Stimulated activated CD4-positive, alpha-beta T cell treated with anti-CD3 and anti-CD28 coated beads, Interleukin-4, amount 100 ng/mL, for 1 hour (primary cell): ENCODE results near the gene TAAR1.
"Not testable (repeated sequence)": the region's sequence is repeated elsewhere in the genome, so short reads cannot be mapped to it uniquely, and the experiment has no call there.

Experiments used
- DNase-seq: peaks from one replicate; pipeline ENCODE4 v3.0.0-alpha.2; 2020

TAAR1 gene

GRCh38 chr6:132659082-132659481 is at the start of gene TAAR1:
Gene TAAR1 (minus strand): TSS chr6:132659182. CDS start chr6:132646003, 13,179 bp downstream.
- no peak for DNase-seq

GRCh38 chr6:132708771-132709170 is 49.8 kb upstream of the TAAR1 start:
- DNase-seq = no peak

GRCh38 chr6:132708002-132708401 is 49.0 kb upstream of the TAAR1 start:
- no peak for DNase-seq

DNA sequence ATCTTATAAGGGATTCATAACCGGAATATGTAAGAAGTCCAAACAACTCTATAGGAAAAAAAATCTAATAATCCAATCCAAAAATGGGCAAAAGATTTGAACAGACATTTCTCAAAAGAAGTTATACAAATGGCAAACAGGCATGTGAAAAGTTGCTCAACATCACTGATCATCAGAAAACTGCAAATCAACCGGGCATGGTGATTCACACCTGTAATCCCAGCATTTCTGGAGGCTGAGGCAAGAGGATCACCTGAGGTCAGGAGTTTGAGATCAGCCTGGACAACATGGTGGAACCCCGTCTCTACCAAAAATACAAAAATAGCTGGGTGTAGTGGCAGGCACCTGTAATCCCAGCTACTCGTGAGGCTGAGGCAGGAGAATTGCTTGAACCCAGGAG is 47.8 kb upstream of the TAAR1 start:
- DNase-seq = not testable (repeated sequence)

- DNase-seq = no peak
Observed at GRCh38 chr6:132703936-132704335, 45.0 kb upstream of the TAAR1 start.

- no peak for DNase-seq
Observed at GRCh38 chr6:132698608-132699007, 39.6 kb upstream of the TAAR1 start.

GRCh38 chr6:132695773-132696172 is 36.8 kb upstream of the TAAR1 start:
- DNase-seq = no peak

- DNase-seq = no peak
Observed at GRCh38 chr6:132693478-132693877, 34.5 kb upstream of the TAAR1 start.

GRCh38 chr6:132690678-132691077 is 31.7 kb upstream of the TAAR1 start:
- no peak for DNase-seq

DNA sequence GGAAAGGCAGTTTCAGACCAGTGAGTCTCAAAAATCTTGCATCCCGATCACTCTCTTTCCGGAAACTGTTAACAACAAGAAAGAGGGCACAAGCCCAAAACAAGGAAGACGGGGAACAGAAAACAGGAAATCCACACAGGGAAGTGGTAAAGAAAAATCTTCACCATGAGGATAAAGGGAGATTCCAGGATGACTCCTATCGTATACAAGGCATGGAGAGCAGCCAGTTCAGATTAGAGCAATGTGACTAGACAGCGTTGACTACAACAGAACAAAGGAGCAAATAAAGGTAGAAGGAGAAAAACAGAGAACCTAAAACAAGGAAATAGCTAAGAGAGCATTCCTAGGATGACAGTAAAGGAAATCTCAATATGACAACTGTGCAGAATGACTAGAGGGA is 28.3 kb upstream of the TAAR1 start:
- DNase-seq = no peak

GRCh38 chr6:132686531-132686930 is 27.5 kb upstream of the TAAR1 start:
- DNase-seq = no peak

GRCh38 chr6:132685009-132685408 is 26.0 kb upstream of the TAAR1 start:
- no peak for DNase-seq

- DNase-seq = no peak
Observed at GRCh38 chr6:132684272-132684671, 25.3 kb upstream of the TAAR1 start.

GRCh38 chr6:132683543-132683942 is 24.6 kb upstream of the TAAR1 start:
- DNase-seq = no peak

GRCh38 chr6:132679094-132679493 is 20.1 kb upstream of the TAAR1 start:
- not testable (repeated sequence) for DNase-seq

DNA sequence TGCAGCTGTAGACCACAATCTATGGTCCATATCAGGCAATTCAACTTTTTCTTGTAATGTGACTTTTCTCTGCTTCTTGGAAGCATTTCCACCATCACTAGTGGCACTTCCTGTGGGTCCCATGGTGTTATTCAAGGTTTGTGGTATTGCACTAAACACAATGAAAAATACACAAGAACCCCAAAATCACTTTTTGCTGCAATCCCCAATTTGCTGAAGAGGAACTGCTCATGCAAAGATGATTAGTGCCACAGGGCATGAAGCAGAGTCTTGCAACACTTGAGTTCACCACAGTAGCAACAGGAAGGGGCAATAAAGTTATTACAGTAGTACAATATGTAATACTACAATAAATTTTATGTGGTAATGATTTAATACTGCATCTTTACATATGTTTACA is 16.8 kb upstream of the TAAR1 start:
- DNase-seq = no peak

- DNase-seq = no peak
Observed at GRCh38 chr6:132675002-132675401, 16.0 kb upstream of the TAAR1 start.

DNA sequence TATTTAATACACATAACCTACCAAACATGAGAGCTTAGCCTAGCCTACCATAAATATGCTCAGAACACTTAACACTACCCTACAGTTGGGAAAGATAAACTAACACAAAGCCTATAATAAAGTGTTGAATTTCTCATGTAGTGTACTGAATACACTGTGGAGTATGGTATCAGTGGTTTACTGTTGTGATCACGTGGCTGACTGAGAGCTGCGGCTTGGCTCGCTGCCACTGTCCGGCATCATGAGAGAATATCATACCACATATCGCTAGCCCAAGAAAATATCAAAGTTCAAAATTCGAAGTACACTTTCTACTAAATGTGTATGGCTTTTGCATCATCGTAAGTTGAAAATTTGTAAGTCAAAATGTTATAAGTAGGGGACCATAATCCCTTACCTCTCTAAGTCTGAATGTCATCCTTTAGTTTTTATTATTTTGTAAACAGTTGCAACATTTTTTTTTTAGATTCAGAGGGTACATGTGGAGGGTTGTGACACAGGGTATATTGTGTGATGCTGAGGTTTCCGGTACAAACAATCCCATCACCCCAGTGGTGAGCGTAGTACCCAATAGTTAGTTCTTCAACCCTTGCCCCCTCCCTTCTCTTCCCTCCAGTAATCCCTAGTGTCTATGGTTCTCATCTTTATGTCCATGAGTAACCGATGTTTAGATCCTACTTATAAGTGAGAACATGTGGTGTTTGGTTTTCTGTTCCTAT is 14.6 kb upstream of the TAAR1 start:
- DNase-seq = no peak

DNA sequence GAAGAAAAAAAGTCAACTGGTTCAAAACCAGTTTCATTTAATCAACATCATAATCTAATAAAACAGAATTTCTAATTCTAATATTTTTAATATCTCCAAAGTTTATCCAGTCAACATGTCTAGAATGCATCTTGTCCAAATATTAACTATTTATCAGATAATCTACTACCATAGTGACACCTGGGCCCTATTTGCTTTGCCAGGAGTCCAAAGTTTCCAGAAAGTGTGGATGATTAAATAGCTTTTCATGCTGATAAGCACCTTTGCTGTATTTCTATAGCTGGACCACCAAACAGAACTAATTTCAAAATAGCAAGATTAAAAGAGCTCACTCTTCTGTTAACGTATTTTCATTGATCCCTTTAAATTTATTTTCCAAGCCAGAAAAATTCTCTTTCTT is 12.3 kb upstream of the TAAR1 start:
- DNase-seq = no peak

- DNase-seq = no peak
Observed at GRCh38 chr6:132669690-132670291, 10.8 kb upstream of the TAAR1 start.

- DNase-seq = no peak
Observed at GRCh38 chr6:132666118-132666517, 7.1 kb upstream of the TAAR1 start.

GRCh38 chr6:132664309-132665034 is 5.5 kb upstream of the TAAR1 start:
- DNase-seq = no peak

- no peak for DNase-seq
Observed at GRCh38 chr6:132663661-132664060, 4.7 kb upstream of the TAAR1 start.

DNA sequence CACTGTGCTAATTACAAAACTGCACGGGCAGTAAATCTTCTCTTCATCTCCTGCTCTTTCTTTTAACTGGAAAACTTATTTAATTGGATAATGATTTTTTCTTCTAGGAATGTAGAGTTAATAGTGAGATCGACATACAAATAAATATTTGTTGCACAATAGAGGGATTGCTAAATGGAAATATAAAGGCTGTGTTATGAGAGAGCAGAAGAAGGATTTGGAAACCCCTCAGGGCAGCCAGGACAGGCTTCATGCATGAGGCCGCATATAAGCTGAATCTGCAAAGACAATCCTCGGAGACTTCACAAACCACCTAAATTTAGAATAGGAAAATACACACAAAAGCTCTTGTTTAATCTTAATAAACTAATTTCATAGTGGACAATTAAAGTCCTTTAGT is 2.9 kb upstream of the TAAR1 start:
- DNase-seq = no peak
